ENCODE data around the gene ASS1.

DNA sequence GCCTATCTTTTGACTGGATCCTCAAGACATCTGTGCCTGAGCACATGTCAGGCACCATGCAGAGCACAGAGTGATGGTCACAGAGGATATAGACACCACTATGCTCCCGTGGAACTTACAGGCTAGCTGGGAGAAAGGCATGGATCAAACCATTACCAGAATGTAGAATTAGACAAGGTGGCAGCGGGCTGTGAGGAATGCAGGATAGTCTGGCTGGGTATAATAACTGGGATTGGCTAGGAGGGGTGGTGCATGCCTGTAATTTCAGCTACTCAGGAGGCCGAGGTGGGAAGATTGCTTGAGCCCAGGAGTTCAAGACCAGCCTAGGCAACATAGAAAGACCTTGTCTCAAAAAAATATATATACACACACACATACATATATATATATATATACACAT, 50.3 kb downstream of the ASS1 start:
- TF ChIP-seq, protein P1, sequence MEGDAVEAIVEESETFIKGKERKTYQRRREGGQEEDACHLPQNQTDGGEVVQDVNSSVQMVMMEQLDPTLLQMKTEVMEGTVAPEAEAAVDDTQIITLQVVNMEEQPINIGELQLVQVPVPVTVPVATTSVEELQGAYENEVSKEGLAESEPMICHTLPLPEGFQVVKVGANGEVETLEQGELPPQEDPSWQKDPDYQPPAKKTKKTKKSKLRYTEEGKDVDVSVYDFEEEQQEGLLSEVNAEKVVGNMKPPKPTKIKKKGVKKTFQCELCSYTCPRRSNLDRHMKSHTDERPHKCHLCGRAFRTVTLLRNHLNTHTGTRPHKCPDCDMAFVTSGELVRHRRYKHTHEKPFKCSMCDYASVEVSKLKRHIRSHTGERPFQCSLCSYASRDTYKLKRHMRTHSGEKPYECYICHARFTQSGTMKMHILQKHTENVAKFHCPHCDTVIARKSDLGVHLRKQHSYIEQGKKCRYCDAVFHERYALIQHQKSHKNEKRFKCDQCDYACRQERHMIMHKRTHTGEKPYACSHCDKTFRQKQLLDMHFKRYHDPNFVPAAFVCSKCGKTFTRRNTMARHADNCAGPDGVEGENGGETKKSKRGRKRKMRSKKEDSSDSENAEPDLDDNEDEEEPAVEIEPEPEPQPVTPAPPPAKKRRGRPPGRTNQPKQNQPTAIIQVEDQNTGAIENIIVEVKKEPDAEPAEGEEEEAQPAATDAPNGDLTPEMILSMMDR (IDR thresholded peaks at IDR 0.05), result no peak
- no peak for TF ChIP-seq EZH2phosphoT487 (IDR thresholded peaks at IDR 0.05)
- TF ChIP-seq EZH2 (IDR thresholded peaks at IDR 0.05), result no peak

Data from neural progenitor cell (in vitro differentiated cells).